Measurements from ENCODE around the gene INPP5A. TPM values are rescaled to one million over a fixed set of nuclear protein-coding genes. Genes with fewer than 3 reads are reported as not detected.

The INPP5A gene
- total and polyA plus RNA-seq, 2 experiments from 2014 or later: 41.2 to 53.6 TPM

DNA sequence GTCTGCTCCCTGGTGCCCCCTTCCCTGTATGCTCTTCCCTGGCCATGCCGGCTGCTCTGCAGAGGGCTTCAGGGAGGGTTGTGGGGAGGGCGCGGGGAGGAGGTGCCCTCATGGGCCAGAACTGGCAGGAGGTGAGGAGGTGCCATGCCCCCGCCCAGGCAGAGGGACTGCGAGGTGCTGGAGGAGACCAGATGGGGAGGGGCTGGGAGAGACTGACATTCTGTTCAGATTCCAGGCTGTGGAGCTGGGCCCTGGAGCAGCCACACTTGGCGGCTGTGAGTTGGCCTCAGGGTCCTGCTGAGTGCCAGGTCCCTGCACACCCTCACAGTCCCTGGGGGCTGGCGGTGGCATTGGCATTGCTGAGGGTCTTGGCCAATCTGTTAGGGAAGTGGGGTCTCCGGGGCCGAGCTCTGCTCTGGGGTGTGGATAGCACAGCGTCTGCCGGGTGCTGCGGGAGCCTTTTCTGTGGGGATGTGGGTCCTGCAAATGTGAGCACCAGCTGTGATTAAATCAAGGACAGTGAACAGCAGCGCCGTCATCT lies 25.4 kb downstream of the INPP5A start:
- Histone ChIP-seq H3K79me2 (peaks cover 99% of the 10 kb centered on the region), H3K4me1 (ENCODE audit: insufficient read depth) (peaks cover 6% of the 10 kb centered on the region)

DNA sequence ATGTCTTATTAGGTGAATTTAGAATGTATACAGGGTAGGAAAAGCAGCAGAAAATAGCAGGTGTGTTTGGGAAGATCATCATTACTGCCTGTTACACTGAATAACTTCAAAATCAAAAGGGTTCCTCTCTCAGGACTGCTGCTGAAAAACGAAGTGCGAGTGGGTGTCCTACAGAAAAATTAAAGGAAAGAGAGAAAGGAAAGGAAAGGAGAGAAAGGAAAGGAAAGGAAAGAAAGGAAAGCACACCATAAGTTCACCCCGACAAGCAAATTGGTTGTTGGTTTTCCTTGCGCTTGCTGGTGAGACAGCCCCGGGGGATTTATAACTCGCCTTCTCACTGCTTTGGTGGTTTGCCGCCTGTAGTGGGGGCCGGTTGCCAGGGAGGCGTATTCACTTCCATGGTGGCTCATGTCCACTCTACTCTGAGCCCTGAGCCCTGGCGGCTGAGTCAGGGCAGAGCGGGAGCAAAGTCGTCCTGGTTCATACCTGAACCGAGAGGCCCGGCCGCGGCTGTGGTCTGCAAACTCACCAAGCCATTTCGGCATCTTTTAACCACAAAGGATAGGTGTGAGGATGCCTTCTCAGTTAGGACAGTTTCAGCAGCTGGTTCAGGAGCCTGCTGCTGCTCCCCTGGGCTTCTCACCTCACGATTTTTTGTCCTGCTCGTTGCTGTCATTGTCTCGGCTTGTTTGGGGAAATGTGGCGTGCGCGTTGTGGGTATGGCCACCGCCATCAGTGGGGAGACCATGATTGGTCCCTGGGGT lies 26.1 kb downstream of the INPP5A start:
- peaks cover 98% of the 10 kb centered on the region for H3K79me2 ChIP-seq
- no peak overlapping the region for H3K4me2 ChIP-seq
- H4K20me1 ChIP-seq (ENCODE audit: insufficient read depth, poor library complexity, severe bottlenecking): peaks cover 39% of the 10 kb centered on the region

More for the DNA sequence above, 25.4 kb downstream of the INPP5A start:
- Histone ChIP-seq H3K4me2 (no peak overlapping the region), H3K36me3 (replicated peaks; ENCODE audit: insufficient read depth, low read depth) (no peaks in the 10 kb centered on the region), H4K20me1 (ENCODE audit: insufficient read depth, poor library complexity, severe bottlenecking) (peaks cover 44% of the 10 kb centered on the region), H3K9me2 (replicated peaks; ENCODE audit: insufficient read depth) (no peaks in the 10 kb centered on the region), H3K27ac (no peak overlapping the region), H3K27me3 (no peaks in the 10 kb centered on the region), H2AFZ (no peak overlapping the region), H3K9me3 (ENCODE audit: low read depth) (no peaks in the 10 kb centered on the region), H3K4me3 (no peak overlapping the region)
- TF ChIP-seq EZH2phosphoT487 (IDR thresholded peaks at IDR 0.05; ENCODE audit: low read depth, severe bottlenecking, unreplicated experiment) (no peak), EZH2 (IDR thresholded peaks at IDR 0.05; ENCODE audit: borderline replicate concordance) (no peak)
- TF ChIP-seq, protein P1, sequence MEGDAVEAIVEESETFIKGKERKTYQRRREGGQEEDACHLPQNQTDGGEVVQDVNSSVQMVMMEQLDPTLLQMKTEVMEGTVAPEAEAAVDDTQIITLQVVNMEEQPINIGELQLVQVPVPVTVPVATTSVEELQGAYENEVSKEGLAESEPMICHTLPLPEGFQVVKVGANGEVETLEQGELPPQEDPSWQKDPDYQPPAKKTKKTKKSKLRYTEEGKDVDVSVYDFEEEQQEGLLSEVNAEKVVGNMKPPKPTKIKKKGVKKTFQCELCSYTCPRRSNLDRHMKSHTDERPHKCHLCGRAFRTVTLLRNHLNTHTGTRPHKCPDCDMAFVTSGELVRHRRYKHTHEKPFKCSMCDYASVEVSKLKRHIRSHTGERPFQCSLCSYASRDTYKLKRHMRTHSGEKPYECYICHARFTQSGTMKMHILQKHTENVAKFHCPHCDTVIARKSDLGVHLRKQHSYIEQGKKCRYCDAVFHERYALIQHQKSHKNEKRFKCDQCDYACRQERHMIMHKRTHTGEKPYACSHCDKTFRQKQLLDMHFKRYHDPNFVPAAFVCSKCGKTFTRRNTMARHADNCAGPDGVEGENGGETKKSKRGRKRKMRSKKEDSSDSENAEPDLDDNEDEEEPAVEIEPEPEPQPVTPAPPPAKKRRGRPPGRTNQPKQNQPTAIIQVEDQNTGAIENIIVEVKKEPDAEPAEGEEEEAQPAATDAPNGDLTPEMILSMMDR (IDR thresholded peaks at IDR 0.05; ENCODE audit: poor library complexity): no peak
- DNase-seq (ENCODE audit: low spot score): no peak
- 92% methylated on average over 11 of the region's 14 CpGs for WGBS (ENCODE audit: low lambda C conversion rate, missing lambda C conversion rate)

DNA sequence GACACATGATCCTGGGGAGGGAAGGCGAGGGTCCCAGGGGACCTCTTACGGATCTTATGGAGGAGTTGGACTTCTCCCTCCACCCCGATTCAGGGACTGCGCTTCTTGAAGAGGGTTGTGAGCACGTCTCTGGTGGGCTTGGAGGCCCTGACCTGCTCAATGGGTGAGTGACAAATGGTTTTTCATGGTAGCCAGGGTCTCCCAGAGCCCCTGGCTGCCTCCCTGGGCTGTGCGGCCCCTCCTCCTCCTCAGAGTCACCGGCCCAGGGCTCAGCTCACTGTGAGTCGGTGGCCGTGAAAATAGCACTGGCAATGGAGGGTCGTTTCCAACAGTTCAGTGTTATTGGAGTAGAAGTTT lies 26.6 kb downstream of the INPP5A start:
- H3K4me1 ChIP-seq (ENCODE audit: insufficient read depth): peaks cover 6% of the 10 kb centered on the region
- H3K27me3 ChIP-seq: no peaks in the 10 kb centered on the region
- WGBS (ENCODE audit: low lambda C conversion rate, missing lambda C conversion rate): 81% methylated on average over 10 of the region's 10 CpGs
- no peak overlapping the region for H3K27ac ChIP-seq
- no peaks in the 10 kb centered on the region for H3K9me3 ChIP-seq (ENCODE audit: low read depth)
- peaks cover 39% of the 10 kb centered on the region for H4K20me1 ChIP-seq (ENCODE audit: insufficient read depth, poor library complexity, severe bottlenecking)
- no peak overlapping the region for H3K4me2 ChIP-seq
- no peaks in the 10 kb centered on the region for H3K36me3 ChIP-seq (replicated peaks; ENCODE audit: insufficient read depth, low read depth)
- H3K79me2 ChIP-seq: peaks cover 98% of the 10 kb centered on the region
- no peak for TF ChIP-seq EZH2 (IDR thresholded peaks at IDR 0.05; ENCODE audit: borderline replicate concordance)
- TF ChIP-seq, protein P1 (IDR thresholded peaks at IDR 0.05; ENCODE audit: poor library complexity): no peak
- no peak for TF ChIP-seq EZH2phosphoT487 (IDR thresholded peaks at IDR 0.05; ENCODE audit: low read depth, severe bottlenecking, unreplicated experiment)
- no peak overlapping the region for H2AFZ ChIP-seq
- H3K4me3 ChIP-seq: no peak overlapping the region
- DNase-seq (ENCODE audit: low spot score): no peak
- no peaks in the 10 kb centered on the region for H3K9me2 ChIP-seq (replicated peaks; ENCODE audit: insufficient read depth)

More for the DNA sequence above, 26.1 kb downstream of the INPP5A start:
- no peak for DNase-seq (ENCODE audit: low spot score)
- no peak overlapping the region for H2AFZ ChIP-seq
- no peaks in the 10 kb centered on the region for H3K36me3 ChIP-seq (replicated peaks; ENCODE audit: insufficient read depth, low read depth)
- H3K4me1 ChIP-seq (ENCODE audit: insufficient read depth): peaks cover 6% of the 10 kb centered on the region
- H3K27ac ChIP-seq: no peak overlapping the region
- no peaks in the 10 kb centered on the region for H3K9me3 ChIP-seq (ENCODE audit: low read depth)
- no peaks in the 10 kb centered on the region for H3K9me2 ChIP-seq (replicated peaks; ENCODE audit: insufficient read depth)
- no peaks in the 10 kb centered on the region for H3K27me3 ChIP-seq
- H3K4me3 ChIP-seq: no peak overlapping the region
- WGBS (ENCODE audit: low lambda C conversion rate, missing lambda C conversion rate): 90% methylated on average over 24 of the region's 24 CpGs
- TF ChIP-seq EZH2 (IDR thresholded peaks at IDR 0.05; ENCODE audit: borderline replicate concordance): no peak
- TF ChIP-seq, protein P1 (IDR thresholded peaks at IDR 0.05; ENCODE audit: poor library complexity): no peak
- TF ChIP-seq EZH2phosphoT487 (IDR thresholded peaks at IDR 0.05; ENCODE audit: low read depth, severe bottlenecking, unreplicated experiment): no peak
